Measurements from ENCODE around the gene MTCL1. TPM values are rescaled to one million over a fixed set of nuclear protein-coding genes. Genes with fewer than 3 reads are reported as not detected.

MTCL1 gene
- total RNA-seq, 1 experiment from 2014 or later: 50.1 TPM

DNA sequence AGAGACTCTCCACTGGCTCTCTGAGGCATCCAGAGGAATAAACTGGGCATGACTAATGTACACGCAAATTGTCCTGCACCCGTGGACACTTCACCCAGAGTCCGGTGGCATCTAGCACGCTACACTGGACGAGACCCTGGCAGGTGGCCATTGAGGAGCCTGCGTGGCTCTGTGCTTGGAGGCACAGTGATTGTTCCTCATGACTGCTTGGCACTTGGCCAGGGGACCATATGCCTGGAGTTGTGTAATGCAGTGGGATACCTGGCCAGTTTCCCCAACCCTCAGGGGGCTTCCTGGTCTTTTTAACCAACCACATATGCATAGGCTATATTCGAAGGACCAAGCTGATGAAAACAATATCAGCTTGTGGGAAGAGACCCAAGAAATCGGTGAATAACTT is 66.6 kb downstream of the MTCL1 start:
- Histone ChIP-seq H3K27me3 (ENCODE audit: control insufficient read depth, insufficient read depth, low read length) (no peaks in the 10 kb centered on the region), H3K9me3 (ENCODE audit: control insufficient read depth, insufficient read depth, low read depth, low read length) (no peaks in the 10 kb centered on the region), H3K36me3 (ENCODE audit: control insufficient read depth, insufficient read depth, low read length) (no peaks in the 10 kb centered on the region), H3K4me3 (ENCODE audit: low read depth in 2 of 2, low read length in 2 of 2) (no peak overlapping the region), H3K4me1 (ENCODE audit: control insufficient read depth, insufficient read depth, low read length) (no peaks in the 10 kb centered on the region), H3K27ac (ENCODE audit: low read length) (no peak overlapping the region)
- ATAC-seq (no peak), DNase-seq (ENCODE audit: low read depth, low spot score) (no peak)
- BruUV-seq (replicated peaks): no TSS peak
- TF ChIP-seq, protein P1, sequence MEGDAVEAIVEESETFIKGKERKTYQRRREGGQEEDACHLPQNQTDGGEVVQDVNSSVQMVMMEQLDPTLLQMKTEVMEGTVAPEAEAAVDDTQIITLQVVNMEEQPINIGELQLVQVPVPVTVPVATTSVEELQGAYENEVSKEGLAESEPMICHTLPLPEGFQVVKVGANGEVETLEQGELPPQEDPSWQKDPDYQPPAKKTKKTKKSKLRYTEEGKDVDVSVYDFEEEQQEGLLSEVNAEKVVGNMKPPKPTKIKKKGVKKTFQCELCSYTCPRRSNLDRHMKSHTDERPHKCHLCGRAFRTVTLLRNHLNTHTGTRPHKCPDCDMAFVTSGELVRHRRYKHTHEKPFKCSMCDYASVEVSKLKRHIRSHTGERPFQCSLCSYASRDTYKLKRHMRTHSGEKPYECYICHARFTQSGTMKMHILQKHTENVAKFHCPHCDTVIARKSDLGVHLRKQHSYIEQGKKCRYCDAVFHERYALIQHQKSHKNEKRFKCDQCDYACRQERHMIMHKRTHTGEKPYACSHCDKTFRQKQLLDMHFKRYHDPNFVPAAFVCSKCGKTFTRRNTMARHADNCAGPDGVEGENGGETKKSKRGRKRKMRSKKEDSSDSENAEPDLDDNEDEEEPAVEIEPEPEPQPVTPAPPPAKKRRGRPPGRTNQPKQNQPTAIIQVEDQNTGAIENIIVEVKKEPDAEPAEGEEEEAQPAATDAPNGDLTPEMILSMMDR (IDR thresholded peaks at IDR 0.05): no peak
- TF ChIP-seq, protein P2, sequence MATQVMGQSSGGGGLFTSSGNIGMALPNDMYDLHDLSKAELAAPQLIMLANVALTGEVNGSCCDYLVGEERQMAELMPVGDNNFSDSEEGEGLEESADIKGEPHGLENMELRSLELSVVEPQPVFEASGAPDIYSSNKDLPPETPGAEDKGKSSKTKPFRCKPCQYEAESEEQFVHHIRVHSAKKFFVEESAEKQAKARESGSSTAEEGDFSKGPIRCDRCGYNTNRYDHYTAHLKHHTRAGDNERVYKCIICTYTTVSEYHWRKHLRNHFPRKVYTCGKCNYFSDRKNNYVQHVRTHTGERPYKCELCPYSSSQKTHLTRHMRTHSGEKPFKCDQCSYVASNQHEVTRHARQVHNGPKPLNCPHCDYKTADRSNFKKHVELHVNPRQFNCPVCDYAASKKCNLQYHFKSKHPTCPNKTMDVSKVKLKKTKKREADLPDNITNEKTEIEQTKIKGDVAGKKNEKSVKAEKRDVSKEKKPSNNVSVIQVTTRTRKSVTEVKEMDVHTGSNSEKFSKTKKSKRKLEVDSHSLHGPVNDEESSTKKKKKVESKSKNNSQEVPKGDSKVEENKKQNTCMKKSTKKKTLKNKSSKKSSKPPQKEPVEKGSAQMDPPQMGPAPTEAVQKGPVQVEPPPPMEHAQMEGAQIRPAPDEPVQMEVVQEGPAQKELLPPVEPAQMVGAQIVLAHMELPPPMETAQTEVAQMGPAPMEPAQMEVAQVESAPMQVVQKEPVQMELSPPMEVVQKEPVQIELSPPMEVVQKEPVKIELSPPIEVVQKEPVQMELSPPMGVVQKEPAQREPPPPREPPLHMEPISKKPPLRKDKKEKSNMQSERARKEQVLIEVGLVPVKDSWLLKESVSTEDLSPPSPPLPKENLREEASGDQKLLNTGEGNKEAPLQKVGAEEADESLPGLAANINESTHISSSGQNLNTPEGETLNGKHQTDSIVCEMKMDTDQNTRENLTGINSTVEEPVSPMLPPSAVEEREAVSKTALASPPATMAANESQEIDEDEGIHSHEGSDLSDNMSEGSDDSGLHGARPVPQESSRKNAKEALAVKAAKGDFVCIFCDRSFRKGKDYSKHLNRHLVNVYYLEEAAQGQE (IDR thresholded peaks at IDR 0.05; ENCODE audit: insufficient read depth in 1 of 2, low read depth in 2 of 2, low read length in 1 of 2): no peak
- TF ChIP-seq TCF7L2 (IDR thresholded peaks at IDR 0.05; ENCODE audit: low read depth, low read length): no peak
- no peak for TF ChIP-seq SIN3A (IDR thresholded peaks at IDR 0.05; ENCODE audit: borderline replicate concordance, insufficient read depth, low read depth, low read length)
- ChIA-PET POLR2A (no interaction called here), CTCF (no interaction called here)
- in situ Hi-C loops (cut with HindIII; ENCODE audit: low pct_unique_long_range_greater_than_20kb, low sequenced_read_pairs) (no loop called here), intact Hi-C loops (cut with micrococcal nuclease; ENCODE audit: unreplicated experiment) (no loop called here)

DNA sequence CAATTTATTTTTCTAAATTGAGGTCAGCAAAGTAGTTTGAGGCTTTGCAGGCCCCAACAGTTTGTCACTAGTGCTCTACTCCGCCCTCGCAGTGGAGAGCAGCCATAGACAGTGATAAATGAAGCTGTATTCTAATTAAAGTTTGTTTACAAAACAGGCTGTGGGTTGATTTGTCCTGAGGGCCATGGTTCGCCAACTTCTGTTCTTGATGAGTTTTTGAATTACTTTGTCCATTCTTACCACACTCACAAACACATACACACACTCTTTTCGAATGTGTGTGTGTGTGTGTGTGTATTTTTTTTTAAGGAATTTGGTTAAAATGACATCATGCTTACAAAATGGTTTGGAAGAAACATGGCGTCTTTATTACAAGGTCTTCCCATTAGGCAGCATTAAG is 68.6 kb downstream of the MTCL1 start:
- ATAC-seq (no peak), DNase-seq (ENCODE audit: low read depth, low spot score) (no peak)
- intact Hi-C loops (cut with micrococcal nuclease; ENCODE audit: unreplicated experiment) (no loop called here), in situ Hi-C loops (cut with HindIII; ENCODE audit: low pct_unique_long_range_greater_than_20kb, low sequenced_read_pairs) (no loop called here)
- Histone ChIP-seq H3K36me3 (ENCODE audit: control insufficient read depth, insufficient read depth, low read length) (peaks cover 2% of the 10 kb centered on the region; the same call in 1 of the 2 replicates), H3K4me1 (ENCODE audit: control insufficient read depth, insufficient read depth, low read length) (no peaks in the 10 kb centered on the region; the same call in 1 of the 2 replicates), H3K9me3 (ENCODE audit: control insufficient read depth, insufficient read depth, low read depth, low read length) (no peaks in the 10 kb centered on the region), H3K27me3 (ENCODE audit: control insufficient read depth, insufficient read depth, low read length) (no peaks in the 10 kb centered on the region), H3K27ac (ENCODE audit: low read length) (no peak overlapping the region), H3K4me3 (ENCODE audit: low read depth in 2 of 2, low read length in 2 of 2) (no peak overlapping the region)
- BruUV-seq (replicated peaks): no TSS peak
- ChIA-PET POLR2A (no interaction called here), CTCF (no interaction called here)
- TF ChIP-seq, protein P2 (IDR thresholded peaks at IDR 0.05; ENCODE audit: insufficient read depth in 1 of 2, low read depth in 2 of 2, low read length in 1 of 2): no peak
- TF ChIP-seq SIN3A (IDR thresholded peaks at IDR 0.05; ENCODE audit: borderline replicate concordance, insufficient read depth, low read depth, low read length): no peak
- TF ChIP-seq, protein P1 (IDR thresholded peaks at IDR 0.05): no peak
- no peak for TF ChIP-seq TCF7L2 (IDR thresholded peaks at IDR 0.05; ENCODE audit: low read depth, low read length)
- TF ChIP-seq POLR2AphosphoS5 (IDR thresholded peaks at IDR 0.05; ENCODE audit: low read depth, low read length): no peak
